ENCODE data around the gene CDC73. TPM values are rescaled to one million over a fixed set of nuclear protein-coding genes. Genes with fewer than 3 reads are reported as not detected.
A peak's percentile ranks its signal among the peaks of the same experiment; 100 is the strongest.

Gene CDC73
- total RNA-seq, result 10 to 100 TPM; 54.1 to 64.4 (median 57.4) TPM
- 36.9 TPM for total RNA-seq (2013)
- 57.8 to 105 (median 85.4) reads per million in 29 experiments for total RNA-seq

- Mint-ChIP-seq H3K27ac (peak within 1 kb of the TSS; percentile 98), H3K4me1 (peaks cover 42 to 58% (median 52%) of the 10 kb centered on the region in 3 donors), H3K9me3 (no peaks in the 10 kb centered on the region), H3K4me3 (peak within 1 kb of the TSS; percentile 93 to 96 (median 96)), H3K36me3 (peaks cover 4% of the 10 kb centered on the region), H3K27me3 (no peaks in the 10 kb centered on the region)
- DNase-seq (peak; percentile 97 to 100 (median 98)), ATAC-seq (replicated peaks in 1 of 4) (peak; percentile 92 to 94 (median 93))
- POLR2A ChIA-PET, result interaction anchor here (0.5 to 1.2 kb wide), 4 partner anchors 17 to 63 kb away, joined by 3 to 10 read pairs (median 4); no protein-coding TSS in a partner anchor
- Histone ChIP-seq H3K4me1 (ENCODE audit: control insufficient read depth in 1 of 2, extremely low read depth in 1 of 2, insufficient read depth in 2 of 2, low read length in 2 of 2) (peaks cover 20 to 22% of the 10 kb centered on the region in 2 experiments), H3K27ac (ENCODE audit: low read length) (peak within 1 kb of the TSS; percentile 98), H3K4me3 (ENCODE audit: control insufficient read depth in 1 of 2, extremely low read depth in 1 of 2, low read length in 1 of 2) (peak within 1 kb of the TSS; percentile 94 to 99), H3K27me3 (replicated peaks in 1 of 2; ENCODE audit: control insufficient read depth in 2 of 2, extremely low read depth in 1 of 2, insufficient read depth in 2 of 2, low read length in 1 of 2) (no peaks in the 10 kb centered on the region), H3K36me3 (ENCODE audit: control insufficient read depth in 2 of 2, extremely low read depth in 1 of 2, insufficient read depth in 1 of 2, low read length in 1 of 2) (peaks cover 0 to 17% of the 10 kb centered on the region in 2 donors), H3K9me3 (no peaks in the 10 kb centered on the region)
- 0% methylated on average over 78 of the region's 85 CpGs for WGBS (ENCODE audit: insufficient coverage)
- CTCF ChIA-PET, result interaction anchor here (0.5 to 2.9 kb wide), 12 partner anchors 16 to 1209 kb away, joined by 3 to 19 read pairs (median 4); partner anchors contain the start of genes GLRX2 (in 1 of the 2), RO60 (in 1 of the 2) and UCHL5 (in 1 of the 2)
These were observed at the start of gene CDC73 for GRCh38 chr1:193121616-193122593. Gene CDC73 (plus strand): TSS chr1:193122031. CDS start chr1:193122201, 170 bp downstream.

GRCh38 chr1:193077991-193078390 is 43.8 kb upstream of the CDC73 start:
- no peaks in the 10 kb centered on the region for H3K27me3 ChIP-seq (replicated peaks in 1 of 2; ENCODE audit: control insufficient read depth in 2 of 2, extremely low read depth in 1 of 2, insufficient read depth in 2 of 2, low read length in 1 of 2)
- H3K4me1 ChIP-seq (ENCODE audit: control insufficient read depth in 1 of 2, extremely low read depth in 1 of 2, insufficient read depth in 2 of 2, low read length in 2 of 2), result no peaks in the 10 kb centered on the region
- Mint-ChIP-seq H3K36me3 (peaks cover 55% of the 10 kb centered on the region), H3K27me3 (no peaks in the 10 kb centered on the region), H3K4me1 (peaks cover 9 to 16% (median 13%) of the 10 kb centered on the region in 3 donors), H3K4me3 (no peak overlapping the region), H3K9me3 (no peaks in the 10 kb centered on the region), H3K27ac (no peak overlapping the region)
- no peak overlapping the region for H3K4me3 ChIP-seq (ENCODE audit: control insufficient read depth in 1 of 2, extremely low read depth in 1 of 2, low read length in 1 of 2)
- DNase-seq, result no peak
- CTCF ChIA-PET, result no interaction called here
- POLR2A ChIA-PET, result interaction anchor here (0.6 kb wide), 2 partner anchors 20 to 1035 kb away, joined by 3 read pairs; no protein-coding TSS in a partner anchor
- no peaks in the 10 kb centered on the region for H3K9me3 ChIP-seq
- no peak overlapping the region for H3K27ac ChIP-seq (ENCODE audit: low read length)
- ATAC-seq (replicated peaks in 1 of 4), result no peak
- peaks cover 0 to 37% of the 10 kb centered on the region in 2 donors for H3K36me3 ChIP-seq (ENCODE audit: control insufficient read depth in 2 of 2, extremely low read depth in 1 of 2, insufficient read depth in 1 of 2, low read length in 1 of 2)

- H3K4me3 Mint-ChIP-seq, result no peak overlapping the region
- DNase-seq (no peak), ATAC-seq (replicated peaks in 1 of 4) (no peak)
- H3K27ac ChIP-seq (ENCODE audit: low read length), result no peak overlapping the region
- WGBS (ENCODE audit: insufficient coverage), result no CpG with 5 or more reads among the region's 3 CpGs
- ChIA-PET CTCF (interaction anchor here in 1 of 2 donors (0.6 kb wide), 2 partner anchors 42 to 60 kb away, joined by 3 read pairs; no protein-coding TSS in a partner anchor), POLR2A (interaction anchor here in 1 of 2 donors (0.6 kb wide), 1 partner anchor 13 kb away, joined by 5 read pairs; no protein-coding TSS in a partner anchor)
- no peaks in the 10 kb centered on the region for H3K4me1 ChIP-seq (ENCODE audit: control insufficient read depth in 1 of 2, extremely low read depth in 1 of 2, insufficient read depth in 2 of 2, low read length in 2 of 2)
- H3K9me3 Mint-ChIP-seq, result no peaks in the 10 kb centered on the region
- no peak overlapping the region for H3K4me3 ChIP-seq (ENCODE audit: control insufficient read depth in 1 of 2, extremely low read depth in 1 of 2, low read length in 1 of 2)
- peaks cover 56% of the 10 kb centered on the region for H3K36me3 Mint-ChIP-seq
- H3K36me3 ChIP-seq (ENCODE audit: control insufficient read depth in 2 of 2, extremely low read depth in 1 of 2, insufficient read depth in 1 of 2, low read length in 1 of 2), result peaks cover 0 to 49% of the 10 kb centered on the region in 2 donors
- peaks cover 9 to 15% (median 11%) of the 10 kb centered on the region in 3 donors for H3K4me1 Mint-ChIP-seq
- no peaks in the 10 kb centered on the region for H3K27me3 Mint-ChIP-seq
- no peaks in the 10 kb centered on the region for H3K27me3 ChIP-seq (replicated peaks in 1 of 2; ENCODE audit: control insufficient read depth in 2 of 2, extremely low read depth in 1 of 2, insufficient read depth in 2 of 2, low read length in 1 of 2)
- H3K27ac Mint-ChIP-seq, result no peak overlapping the region
- H3K9me3 ChIP-seq, result no peaks in the 10 kb centered on the region
These were observed 42.6 kb upstream of the CDC73 start for GRCh38 chr1:193079187-193079586.

- Histone ChIP-seq H3K27ac (ENCODE audit: low read length) (no peak overlapping the region), H3K9me3 (no peaks in the 10 kb centered on the region), H3K36me3 (ENCODE audit: control insufficient read depth in 2 of 2, extremely low read depth in 1 of 2, insufficient read depth in 1 of 2, low read length in 1 of 2) (peaks cover 0 to 50% of the 10 kb centered on the region in 2 donors), H3K27me3 (replicated peaks in 1 of 2; ENCODE audit: control insufficient read depth in 2 of 2, extremely low read depth in 1 of 2, insufficient read depth in 2 of 2, low read length in 1 of 2) (no peaks in the 10 kb centered on the region), H3K4me1 (ENCODE audit: control insufficient read depth in 1 of 2, extremely low read depth in 1 of 2, insufficient read depth in 2 of 2, low read length in 2 of 2) (no peaks in the 10 kb centered on the region), H3K4me3 (ENCODE audit: control insufficient read depth in 1 of 2, extremely low read depth in 1 of 2, low read length in 1 of 2) (no peak overlapping the region)
- Mint-ChIP-seq H3K27me3 (no peaks in the 10 kb centered on the region), H3K4me1 (no peaks in the 10 kb centered on the region), H3K27ac (no peak overlapping the region), H3K4me3 (no peak overlapping the region), H3K9me3 (no peaks in the 10 kb centered on the region), H3K36me3 (peaks cover 49% of the 10 kb centered on the region)
- POLR2A ChIA-PET, result interaction anchor here in 1 of 2 donors (0.6 kb wide), 1 partner anchor 17 kb away, joined by 3 read pairs; no protein-coding TSS in a partner anchor
- ATAC-seq (replicated peaks in 1 of 4) (no peak), DNase-seq (no peak)
- CTCF ChIA-PET, result interaction anchor here (0.7 kb wide), 2 partner anchors 279 to 1693 kb away, joined by 3 read pairs; no protein-coding TSS in a partner anchor
- 93% methylated on average over 4 of the region's 6 CpGs for WGBS (ENCODE audit: insufficient coverage)
These were observed 38.3 kb upstream of the CDC73 start for GRCh38 chr1:193083365-193084088.

- Histone ChIP-seq H3K27ac (ENCODE audit: low read length) (no peak overlapping the region), H3K36me3 (ENCODE audit: control insufficient read depth in 2 of 2, extremely low read depth in 1 of 2, insufficient read depth in 1 of 2, low read length in 1 of 2) (peaks cover 0 to 44% of the 10 kb centered on the region in 2 donors), H3K4me1 (ENCODE audit: control insufficient read depth in 1 of 2, extremely low read depth in 1 of 2, insufficient read depth in 2 of 2, low read length in 2 of 2) (no peaks in the 10 kb centered on the region), H3K27me3 (replicated peaks in 1 of 2; ENCODE audit: control insufficient read depth in 2 of 2, extremely low read depth in 1 of 2, insufficient read depth in 2 of 2, low read length in 1 of 2) (no peaks in the 10 kb centered on the region), H3K9me3 (no peaks in the 10 kb centered on the region), H3K4me3 (ENCODE audit: control insufficient read depth in 1 of 2, extremely low read depth in 1 of 2, low read length in 1 of 2) (no peak overlapping the region)
- CTCF ChIA-PET, result interaction anchor here in 1 of 2 donors (0.7 kb wide), 1 partner anchor 28 kb away, joined by 3 read pairs; no protein-coding TSS in a partner anchor
- POLR2A ChIA-PET, result interaction anchor here in 1 of 2 donors (0.6 kb wide), 2 partner anchors 26 to 1225 kb away, joined by 3 to 4 read pairs; no protein-coding TSS in a partner anchor
- Mint-ChIP-seq H3K27ac (no peak overlapping the region), H3K9me3 (no peaks in the 10 kb centered on the region), H3K4me3 (no peak overlapping the region), H3K4me1 (no peaks in the 10 kb centered on the region), H3K36me3 (peaks cover 41% of the 10 kb centered on the region), H3K27me3 (no peaks in the 10 kb centered on the region)
- no peak for ATAC-seq (replicated peaks in 1 of 4)
- WGBS (ENCODE audit: insufficient coverage), result no CpG with 5 or more reads among the region's 1 CpG
- no peak for DNase-seq
These were observed 36.6 kb upstream of the CDC73 start for GRCh38 chr1:193085263-193085662.
